GM21825 (cell line): ENCODE results near the gene ALDH3A1.

ENCODE experiments used
- ATAC-seq: cut with Tn5 transposase; IDR thresholded peaks from one replicate; pipeline ENCODE4 v1.9.1; 2021; ENCODE audit warnings: mild to moderate bottlenecking, moderate library complexity; ENCODE audit not compliant: unreplicated experiment

Gene ALDH3A1

DNA sequence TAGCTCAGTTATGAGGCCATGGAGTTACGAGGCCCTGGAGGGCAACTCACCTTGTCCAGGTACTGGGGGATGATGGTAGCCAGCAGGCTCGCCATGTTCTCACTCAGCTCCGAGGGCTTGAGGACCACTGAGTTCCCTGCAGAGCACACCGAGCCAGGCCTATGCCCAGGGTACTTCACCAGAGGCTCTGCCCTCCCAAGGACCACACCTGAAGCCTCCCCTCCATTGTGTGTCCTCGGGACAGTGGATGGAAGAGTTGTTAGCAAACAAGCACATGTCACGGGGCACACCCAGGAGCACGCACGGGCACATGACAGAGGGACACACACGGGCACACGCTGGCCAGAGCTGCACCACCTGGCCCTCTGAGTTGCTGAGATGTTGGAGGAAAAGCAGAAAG lies 5.6 kb downstream of the ALDH3A1 start:
- ATAC-seq: no peak

- no peak for ATAC-seq
Observed at GRCh38 chr17:19741832-19742457, 6.2 kb downstream of the ALDH3A1 start.

DNA sequence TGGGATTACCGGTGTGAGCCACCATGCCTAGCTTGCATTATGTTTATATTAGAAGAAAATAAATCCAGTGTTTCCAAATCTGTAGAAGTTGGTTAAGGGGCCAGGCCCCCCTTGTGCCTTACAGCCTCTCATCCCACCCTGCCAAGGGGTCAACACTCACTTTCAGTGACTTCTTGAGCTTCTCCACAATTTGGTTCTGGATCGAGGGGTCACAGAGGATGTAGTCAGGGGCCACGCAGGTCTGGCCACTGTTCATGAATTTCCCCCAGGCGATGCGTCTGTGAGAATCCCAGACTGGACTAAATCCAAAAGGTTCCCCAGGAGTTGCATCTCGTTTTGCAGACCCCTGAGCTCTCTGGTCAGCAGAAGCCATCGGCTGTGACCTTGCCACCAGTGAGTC lies 7.2 kb downstream of the ALDH3A1 start:
- ATAC-seq: no peak

- no peak for ATAC-seq
Observed at GRCh38 chr17:19739241-19740201, 8.6 kb downstream of the ALDH3A1 start.

DNA sequence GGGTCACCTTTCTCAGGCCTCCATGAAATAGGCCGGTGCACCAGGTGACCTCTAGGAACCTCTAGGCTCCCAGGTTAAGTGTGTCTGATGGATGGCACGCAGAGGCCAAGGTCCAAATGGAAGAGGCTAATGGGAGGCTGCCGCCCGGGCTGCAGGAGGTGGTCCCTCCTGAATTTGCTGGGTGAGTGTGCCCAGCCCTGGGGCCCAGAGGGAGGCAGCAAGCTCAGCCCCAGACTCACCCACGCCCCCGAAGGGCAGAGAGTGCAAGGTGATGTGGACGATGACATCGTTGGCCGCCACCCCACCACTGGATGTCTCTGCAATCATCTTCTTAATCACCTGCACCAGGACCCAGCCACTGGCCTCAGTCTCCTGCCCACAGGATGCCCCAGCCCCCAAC lies 9.3 kb downstream of the ALDH3A1 start:
- no peak for ATAC-seq

GRCh38 chr17:19738073-19738449 lies 10.0 kb downstream of the ALDH3A1 start:
- no peak for ATAC-seq

DNA sequence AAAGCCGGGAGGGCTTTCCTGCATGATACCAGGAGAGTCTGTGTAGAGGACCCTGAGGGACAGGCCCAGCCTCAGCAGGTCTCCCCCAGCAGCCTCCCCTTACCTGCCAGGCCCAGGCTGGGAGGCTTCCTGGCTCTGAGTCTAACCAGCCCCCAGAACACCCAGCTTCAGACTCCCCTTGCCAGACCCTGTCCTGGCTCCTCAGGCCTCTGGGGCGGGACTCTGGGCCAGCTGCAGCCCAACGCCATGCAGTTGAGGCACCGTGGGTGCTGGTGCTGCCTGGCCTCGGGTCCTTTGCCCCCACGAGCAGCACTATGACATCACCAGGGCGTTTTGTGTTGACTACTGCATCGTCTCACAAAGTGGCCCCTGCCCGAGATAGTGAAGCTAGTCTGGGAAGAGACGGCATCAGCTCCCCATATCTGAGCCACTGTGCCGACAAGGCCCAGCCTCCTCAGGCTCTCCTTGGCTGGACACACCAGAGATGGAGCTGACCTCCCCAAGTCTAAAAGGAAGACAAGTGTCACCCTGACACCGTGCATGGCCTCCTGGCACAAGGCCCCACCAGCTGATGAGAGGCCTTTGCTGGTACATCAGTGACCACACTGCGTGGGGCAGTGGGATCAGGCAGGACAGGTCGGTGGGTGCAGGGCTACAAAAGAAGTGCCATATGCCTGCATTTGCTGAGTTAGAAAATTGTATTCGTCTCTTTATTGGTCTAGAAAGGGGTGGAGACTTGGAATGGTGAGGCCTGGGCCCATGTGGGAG lies 10.6 kb downstream of the ALDH3A1 start:
- ATAC-seq: no peak

DNA sequence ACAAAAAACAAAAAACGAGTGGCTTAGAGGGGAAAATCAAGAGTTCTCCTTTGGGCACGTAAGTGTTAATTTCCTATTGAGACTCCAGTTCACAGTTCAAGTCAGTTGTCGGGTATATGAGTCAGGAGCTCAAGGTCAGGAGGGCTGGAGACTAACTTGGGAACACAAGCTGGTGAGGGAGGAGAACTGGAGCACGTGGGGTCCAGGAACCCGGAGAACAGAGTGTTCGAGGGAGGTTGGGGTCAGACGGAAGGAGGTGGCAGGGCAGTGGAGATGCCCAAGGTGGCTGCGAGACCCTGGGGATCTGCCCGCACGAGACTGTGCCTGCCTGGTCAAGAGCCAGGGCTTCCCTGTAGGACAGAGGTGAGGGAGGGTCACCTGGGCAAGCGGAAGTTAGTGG lies 12.0 kb downstream of the ALDH3A1 start:
- no peak for ATAC-seq

DNA sequence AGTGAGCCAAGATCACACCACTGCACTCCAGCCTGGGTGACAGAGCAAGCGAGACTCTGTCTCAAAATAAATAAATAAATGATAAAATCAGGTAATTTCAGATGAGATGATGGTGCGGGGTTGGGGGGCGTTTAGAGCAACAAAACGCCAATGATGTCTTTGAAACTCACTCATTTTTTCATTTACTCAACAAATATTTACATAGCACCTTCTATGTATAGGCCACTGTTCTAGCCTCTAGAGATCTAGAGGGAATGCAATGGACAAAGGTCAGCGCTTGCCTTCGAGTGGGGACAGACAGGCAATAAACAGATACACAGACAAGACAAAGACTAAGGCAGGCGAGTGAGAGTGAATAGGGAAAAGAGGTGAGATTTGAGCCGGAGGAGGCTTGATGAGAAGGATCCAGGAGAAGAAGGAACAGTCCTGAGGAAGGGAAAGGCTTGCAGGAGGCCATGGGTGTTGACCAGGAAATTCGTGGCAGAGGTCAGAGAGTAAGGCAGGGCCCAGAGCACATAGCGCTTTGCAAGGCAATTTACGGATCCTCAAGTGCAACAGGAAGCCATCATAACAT lies 14.1 kb downstream of the ALDH3A1 start:
- no peak for ATAC-seq

- no peak for ATAC-seq
Observed at GRCh38 chr17:19731626-19732025, 16.5 kb downstream of the ALDH3A1 start.

GRCh38 chr17:19730843-19731242 lies 17.3 kb downstream of the ALDH3A1 start:
- no peak for ATAC-seq

DNA sequence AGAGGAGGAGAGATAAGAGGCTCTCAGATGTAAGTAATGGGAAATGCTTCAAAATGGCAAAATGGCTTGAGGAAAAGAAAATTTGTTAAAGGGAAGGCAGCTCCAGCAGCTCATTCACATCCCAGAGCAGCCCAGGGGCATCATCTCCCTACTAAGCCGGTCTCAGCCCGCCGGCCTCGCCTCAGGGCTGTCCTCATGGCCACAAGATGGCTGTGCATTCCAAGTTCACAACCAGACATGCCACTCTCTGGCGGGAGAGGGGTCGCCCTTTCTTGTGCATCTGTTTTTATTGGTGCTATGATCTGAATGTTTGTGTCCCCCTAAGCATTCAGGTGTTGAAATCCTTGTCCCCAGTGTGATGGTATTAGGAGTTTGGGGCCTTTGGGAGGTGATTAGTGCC lies 18.2 kb downstream of the ALDH3A1 start:
- ATAC-seq: no peak

DNA sequence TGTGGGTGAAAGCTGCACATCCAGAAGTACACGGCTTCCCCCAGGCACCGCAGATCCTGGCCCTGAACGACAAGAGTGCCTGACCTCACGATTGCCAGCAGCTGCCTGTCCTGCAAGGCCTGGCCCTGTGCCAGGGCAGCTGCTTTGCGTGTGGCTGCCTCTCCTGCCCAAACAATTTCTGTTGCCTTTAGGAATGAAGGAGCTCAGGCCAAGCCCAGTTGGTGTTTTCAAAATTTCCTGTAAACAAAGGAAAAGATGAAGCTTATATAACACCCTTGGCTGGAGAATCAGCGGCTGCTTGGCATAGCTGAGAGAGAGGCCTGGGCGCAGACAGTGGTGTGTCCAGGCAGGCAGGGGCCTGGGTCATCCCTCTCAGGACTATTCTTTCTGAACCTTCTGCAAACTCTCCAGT lies 20.0 kb downstream of the ALDH3A1 start:
- no peak for ATAC-seq

DNA sequence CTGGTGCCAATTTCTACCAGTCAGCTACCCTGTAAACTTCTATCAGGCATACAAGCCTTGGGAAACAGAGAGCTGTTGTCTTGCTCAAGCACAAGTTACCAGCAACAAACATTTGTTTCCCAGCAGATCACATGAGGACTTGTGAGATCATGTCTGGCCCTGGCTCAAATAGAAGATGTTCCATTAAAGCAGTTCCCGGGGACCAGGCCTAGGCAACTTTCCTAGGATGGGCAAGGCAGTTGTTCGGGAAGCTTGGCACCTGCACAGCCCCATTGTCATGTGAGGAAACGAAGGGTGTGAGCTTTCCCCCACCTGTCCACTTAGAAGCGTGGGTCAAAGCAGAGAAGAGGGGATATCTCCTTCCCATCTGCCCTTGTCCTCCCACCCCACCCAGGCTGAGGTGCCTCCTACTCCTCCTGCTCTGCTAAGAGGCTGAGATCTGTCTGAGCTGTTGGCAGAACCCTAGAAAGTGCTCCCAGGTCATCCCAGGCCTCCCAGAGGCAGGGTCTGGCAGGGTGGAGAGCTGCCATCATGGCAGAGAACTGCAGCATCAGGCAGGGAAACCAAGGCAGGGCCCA lies 20.5 kb downstream of the ALDH3A1 start:
- no peak for ATAC-seq

DNA sequence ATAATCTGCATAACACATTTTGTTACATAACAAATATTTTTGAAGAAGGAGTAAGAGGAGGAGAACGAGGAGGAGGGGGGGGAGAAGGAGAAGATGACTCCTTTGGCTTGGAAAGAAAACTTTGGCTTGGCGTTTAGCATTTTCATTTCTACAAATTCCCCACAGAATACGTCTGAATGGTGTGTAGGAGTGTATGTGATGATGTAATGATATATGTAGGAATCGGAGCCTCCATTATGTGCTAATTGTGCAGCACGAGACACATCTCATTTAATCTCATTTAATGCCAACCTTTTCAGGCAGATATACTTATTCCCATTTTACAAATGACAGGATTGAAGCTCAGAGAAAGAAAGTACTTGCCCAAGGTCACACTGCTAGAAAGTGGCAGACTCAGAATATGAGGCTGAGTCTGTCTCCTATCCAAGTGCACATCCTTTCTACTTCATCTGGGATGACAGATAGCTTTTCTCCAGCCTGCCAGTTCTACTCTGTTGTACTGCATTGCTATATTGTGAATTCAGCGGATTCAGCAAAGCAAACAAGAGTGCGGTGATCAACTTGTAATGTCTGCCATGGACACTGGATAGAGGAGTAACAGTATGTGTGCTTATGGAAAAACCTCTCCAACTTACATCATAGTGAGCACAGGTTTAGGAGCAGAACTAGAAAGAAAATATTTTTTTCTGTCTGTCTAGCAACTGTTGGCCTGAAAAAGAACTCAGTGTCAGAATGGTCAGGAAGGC lies 21.3 kb downstream of the ALDH3A1 start:
- no peak for ATAC-seq

- no peak for ATAC-seq
Observed at GRCh38 chr17:19725486-19725885, 22.6 kb downstream of the ALDH3A1 start.

DNA sequence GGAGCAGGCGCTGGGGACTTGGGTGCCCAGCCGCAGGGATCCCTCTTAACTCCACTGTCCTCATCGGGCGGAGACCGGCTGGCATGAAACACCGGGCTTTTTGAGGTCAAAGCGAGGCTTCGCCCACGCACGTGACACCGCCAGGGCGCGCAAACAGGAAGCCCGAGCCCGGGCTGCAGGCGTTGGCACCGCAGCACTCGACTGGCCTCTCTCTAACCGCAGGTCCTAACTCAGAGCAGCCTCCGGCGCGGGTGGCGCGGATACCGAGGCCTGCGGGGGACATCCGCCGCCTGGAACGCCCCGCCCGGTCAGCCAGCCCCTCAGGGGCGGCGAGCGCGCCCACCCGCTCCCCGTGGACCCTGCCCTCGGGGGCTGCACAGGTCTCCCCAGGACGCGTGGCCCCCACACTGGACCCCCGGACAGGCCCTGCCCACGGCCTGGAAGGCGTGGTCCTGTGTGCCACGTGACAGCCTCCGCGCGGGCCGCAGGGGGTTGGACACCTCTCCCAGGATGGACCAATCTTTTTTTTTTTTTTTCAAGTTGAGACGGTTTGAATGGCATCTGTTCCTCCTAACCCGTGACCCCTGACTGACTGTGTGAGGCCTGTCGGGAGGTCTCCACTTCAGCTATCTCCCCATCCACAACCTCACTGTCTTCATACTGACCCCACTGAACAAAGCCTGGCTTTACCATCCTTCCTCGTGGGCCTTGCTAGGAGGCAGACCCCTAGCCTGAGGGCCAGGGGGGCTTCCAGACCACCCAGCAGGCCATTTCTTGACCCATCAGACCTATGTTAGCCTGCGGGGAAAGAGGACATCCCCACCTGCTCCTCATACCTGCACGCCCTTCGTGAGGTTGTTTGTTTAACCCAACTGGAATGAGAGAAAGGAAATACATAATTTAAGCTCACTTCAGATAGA lies 23.3 kb downstream of the ALDH3A1 start:
- ATAC-seq: no peak

- no peak for ATAC-seq
Observed at GRCh38 chr17:19723964-19724363, 24.1 kb downstream of the ALDH3A1 start.
